Measurements from ENCODE around the gene ZNF432.

DNA sequence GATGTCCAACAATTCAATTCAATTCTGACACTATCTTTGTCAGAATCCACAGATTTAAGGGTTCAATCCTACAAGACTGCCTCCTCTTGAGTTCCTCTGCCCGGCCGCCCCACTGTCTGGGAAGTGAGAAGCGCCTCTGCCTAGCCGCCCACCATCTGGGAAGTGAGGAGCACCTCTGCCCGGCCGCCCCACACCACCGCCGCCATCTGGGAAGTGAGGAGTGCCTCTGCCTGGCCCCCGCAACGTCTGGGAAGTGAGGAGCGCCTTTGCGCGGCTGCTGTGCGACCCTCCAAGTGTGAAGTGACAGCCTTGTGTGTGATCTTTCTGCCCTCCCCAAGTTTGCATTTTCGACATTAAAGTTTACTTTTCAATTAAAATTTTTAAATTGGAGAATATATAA lies 26.4 kb downstream of the ZNF432 start:
- TF ChIP-seq, protein P1, sequence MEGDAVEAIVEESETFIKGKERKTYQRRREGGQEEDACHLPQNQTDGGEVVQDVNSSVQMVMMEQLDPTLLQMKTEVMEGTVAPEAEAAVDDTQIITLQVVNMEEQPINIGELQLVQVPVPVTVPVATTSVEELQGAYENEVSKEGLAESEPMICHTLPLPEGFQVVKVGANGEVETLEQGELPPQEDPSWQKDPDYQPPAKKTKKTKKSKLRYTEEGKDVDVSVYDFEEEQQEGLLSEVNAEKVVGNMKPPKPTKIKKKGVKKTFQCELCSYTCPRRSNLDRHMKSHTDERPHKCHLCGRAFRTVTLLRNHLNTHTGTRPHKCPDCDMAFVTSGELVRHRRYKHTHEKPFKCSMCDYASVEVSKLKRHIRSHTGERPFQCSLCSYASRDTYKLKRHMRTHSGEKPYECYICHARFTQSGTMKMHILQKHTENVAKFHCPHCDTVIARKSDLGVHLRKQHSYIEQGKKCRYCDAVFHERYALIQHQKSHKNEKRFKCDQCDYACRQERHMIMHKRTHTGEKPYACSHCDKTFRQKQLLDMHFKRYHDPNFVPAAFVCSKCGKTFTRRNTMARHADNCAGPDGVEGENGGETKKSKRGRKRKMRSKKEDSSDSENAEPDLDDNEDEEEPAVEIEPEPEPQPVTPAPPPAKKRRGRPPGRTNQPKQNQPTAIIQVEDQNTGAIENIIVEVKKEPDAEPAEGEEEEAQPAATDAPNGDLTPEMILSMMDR (IDR thresholded peaks at IDR 0.05): no peak
- no peak for TF ChIP-seq SIN3A (IDR thresholded peaks at IDR 0.05; ENCODE audit: borderline replicate concordance, insufficient read depth, low read depth, low read length)
- TF ChIP-seq POLR2AphosphoS5 (IDR thresholded peaks at IDR 0.05; ENCODE audit: low read depth, low read length): no peak
- TF ChIP-seq, protein P2, sequence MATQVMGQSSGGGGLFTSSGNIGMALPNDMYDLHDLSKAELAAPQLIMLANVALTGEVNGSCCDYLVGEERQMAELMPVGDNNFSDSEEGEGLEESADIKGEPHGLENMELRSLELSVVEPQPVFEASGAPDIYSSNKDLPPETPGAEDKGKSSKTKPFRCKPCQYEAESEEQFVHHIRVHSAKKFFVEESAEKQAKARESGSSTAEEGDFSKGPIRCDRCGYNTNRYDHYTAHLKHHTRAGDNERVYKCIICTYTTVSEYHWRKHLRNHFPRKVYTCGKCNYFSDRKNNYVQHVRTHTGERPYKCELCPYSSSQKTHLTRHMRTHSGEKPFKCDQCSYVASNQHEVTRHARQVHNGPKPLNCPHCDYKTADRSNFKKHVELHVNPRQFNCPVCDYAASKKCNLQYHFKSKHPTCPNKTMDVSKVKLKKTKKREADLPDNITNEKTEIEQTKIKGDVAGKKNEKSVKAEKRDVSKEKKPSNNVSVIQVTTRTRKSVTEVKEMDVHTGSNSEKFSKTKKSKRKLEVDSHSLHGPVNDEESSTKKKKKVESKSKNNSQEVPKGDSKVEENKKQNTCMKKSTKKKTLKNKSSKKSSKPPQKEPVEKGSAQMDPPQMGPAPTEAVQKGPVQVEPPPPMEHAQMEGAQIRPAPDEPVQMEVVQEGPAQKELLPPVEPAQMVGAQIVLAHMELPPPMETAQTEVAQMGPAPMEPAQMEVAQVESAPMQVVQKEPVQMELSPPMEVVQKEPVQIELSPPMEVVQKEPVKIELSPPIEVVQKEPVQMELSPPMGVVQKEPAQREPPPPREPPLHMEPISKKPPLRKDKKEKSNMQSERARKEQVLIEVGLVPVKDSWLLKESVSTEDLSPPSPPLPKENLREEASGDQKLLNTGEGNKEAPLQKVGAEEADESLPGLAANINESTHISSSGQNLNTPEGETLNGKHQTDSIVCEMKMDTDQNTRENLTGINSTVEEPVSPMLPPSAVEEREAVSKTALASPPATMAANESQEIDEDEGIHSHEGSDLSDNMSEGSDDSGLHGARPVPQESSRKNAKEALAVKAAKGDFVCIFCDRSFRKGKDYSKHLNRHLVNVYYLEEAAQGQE (IDR thresholded peaks at IDR 0.05; ENCODE audit: insufficient read depth in 1 of 2, low read depth in 2 of 2, low read length in 1 of 2): no peak
- TF ChIP-seq TCF7L2 (IDR thresholded peaks at IDR 0.05; ENCODE audit: low read depth, low read length): no peak

Data from Panc1 (cell line).